22Rv1 (cell line): ENCODE results near the gene CCNE1.

Experiments used
- CTCF ChIP-seq: fragments of 450-650 bp; IDR thresholded peaks from 2 replicates; pipeline ENCODE4 v1.5.1; 2017; ENCODE audit warnings: mild to moderate bottlenecking
- ZFX ChIP-seq: fragments of 450-650 bp; IDR thresholded peaks from 2 replicates; pipeline ENCODE4 v1.6.1; 2017; ENCODE audit warnings: antibody characterized with exemption, borderline replicate concordance

GRCh38 chr19:29823581-29824330, 12.0 kb downstream of the CCNE1 start:
- TF ChIP-seq CTCF (no peak), ZFX (no peak)
